Neural progenitor cell (in vitro differentiated cells): ENCODE results near the gene TMEM19. TPM values are rescaled to one million over a fixed set of nuclear protein-coding genes. Genes with fewer than 3 reads are reported as not detected.

ENCODE experiments used
- DNase-seq: peaks from one replicate; pipeline ENCODE4 v3.0.0-alpha.2; 2016; ENCODE audit warnings: low spot score
- H2AFZ ChIP-seq: fragments of 200-600 bp; sonication (generic); replicated peaks from 2 replicates; pipeline ENCODE4 v1.6.1; 2016; ENCODE audit warnings: antibody characterized with exemption
- H3F3A ChIP-seq: fragments of 200-600 bp; sonication (generic); 2 replicates; pipeline ENCODE4 v1.6.1; 2016; ENCODE audit warnings: antibody characterized with exemption, low read depth
- H3K27ac ChIP-seq: fragments of 200-600 bp; sonication (generic); 2 replicates; pipeline ENCODE4 v1.5.1; 2016; ENCODE audit warnings: mild to moderate bottlenecking
- H3K27me3 ChIP-seq: fragments of 200-600 bp; sonication (generic); 2 replicates; pipeline ENCODE4 v1.6.1; 2016; ENCODE audit warnings: mild to moderate bottlenecking, moderate library complexity
- H3K36me3 ChIP-seq: fragments of 200-600 bp; sonication (generic); 2 replicates; pipeline ENCODE4 v1.5.1; 2016
- H3K4me1 ChIP-seq: fragments of 200-600 bp; sonication (generic); 2 replicates; pipeline ENCODE4 v1.6.1; 2016; ENCODE audit warnings: mixed run types
- H3K4me2 ChIP-seq: fragments of 200-600 bp; sonication (generic); 2 replicates; pipeline ENCODE4 v1.6.1; 2016
- H3K4me3 ChIP-seq: fragments of 200-600 bp; sonication (generic); 2 replicates; pipeline ENCODE4 v1.5.1; 2016
- H3K79me2 ChIP-seq: fragments of 200-600 bp; sonication (generic); 2 replicates; pipeline ENCODE4 v1.6.1; 2016; ENCODE audit warnings: low read depth
- H3K9ac ChIP-seq: fragments of 200-600 bp; sonication (generic); 2 replicates; pipeline ENCODE4 v1.6.1; 2016
- H3K9me3 ChIP-seq: fragments of 200-600 bp; sonication (generic); 2 replicates; pipeline ENCODE4 v1.5.1; 2016; ENCODE audit warnings: low read depth
- H4K20me1 ChIP-seq: fragments of 200-600 bp; sonication (generic); 2 replicates; pipeline ENCODE4 v1.6.1; 2016; ENCODE audit warnings: low read depth
- H3K27ac Mint-ChIP-seq: 3 replicates; pipeline ENCODE4 v1.8.0; 2021; ENCODE audit warnings: mixed read lengths
- H3K27me3 Mint-ChIP-seq: 2 replicates; pipeline ENCODE4 v1.8.0; 2022; ENCODE audit warnings: low read depth, mild to moderate bottlenecking, inconsistent platforms, moderate library complexity, mixed read lengths; ENCODE audit not compliant: insufficient read depth
- H3K36me3 Mint-ChIP-seq: 3 replicates; pipeline ENCODE4 v1.8.0; 2021; ENCODE audit warnings: mixed read lengths
- H3K4me1 Mint-ChIP-seq: 3 replicates; pipeline ENCODE4 v1.8.0; 2021; ENCODE audit warnings: mixed read lengths
- H3K4me3 Mint-ChIP-seq: 3 replicates; pipeline ENCODE4 v1.8.0; 2021; ENCODE audit warnings: mild to moderate bottlenecking, moderate library complexity, mixed read lengths
- H3K9me3 Mint-ChIP-seq: 3 replicates; pipeline ENCODE4 v1.8.0; 2020; ENCODE audit warnings: mixed read lengths
- EZH2 ChIP-seq: fragments of 200-600 bp; sonication (generic); IDR thresholded peaks from 2 replicates; pipeline ENCODE4 v1.6.1; 2017; ENCODE audit warnings: antibody characterized with exemption, mild to moderate bottlenecking, moderate library complexity
- EZH2phosphoT487 ChIP-seq: fragments of 200-600 bp; sonication (generic); IDR thresholded peaks from 2 replicates; pipeline ENCODE4 v1.6.1; 2017; ENCODE audit warnings: antibody characterized with exemption
- total RNA-seq: library from RNA; depleted of rRNA; stranded (reverse); fragments of >200 nt; gene quantifications from 2 replicates; pipeline ENCODE4 v1.2.3, GENCODE V29; 2015; ENCODE audit warnings: low replicate concordance
- TF ChIP-seq, protein P1 (sequence below): fragments of 200-600 bp; sonication (generic); IDR thresholded peaks from 2 replicates; pipeline ENCODE4 v1.5.1; 2017; ENCODE audit warnings: antibody characterized with exemption, mild to moderate bottlenecking

TMEM19 gene
- total RNA-seq, 1 donor from 2014 or later: 9.3 TPM

- Mint-ChIP-seq H3K4me3 (no peak overlapping the region), H3K9me3 (no peaks in the 10 kb centered on the region), H3K4me1 (no peaks in the 10 kb centered on the region), H3K36me3 (no peaks in the 10 kb centered on the region), H3K27ac (no peak overlapping the region), H3K27me3 (peaks cover under 1% of the 10 kb centered on the region)
- no peak for DNase-seq
- Histone ChIP-seq H3K27me3 (no peaks in the 10 kb centered on the region), H3K27ac (no peak overlapping the region), H3K9me3 (no peaks in the 10 kb centered on the region), H3K9ac (no peak overlapping the region), H3K79me2 (no peaks in the 10 kb centered on the region), H2AFZ (no peak overlapping the region), H3F3A (no peaks in the 10 kb centered on the region), H3K4me3 (no peak overlapping the region), H3K4me2 (no peak overlapping the region), H4K20me1 (no peaks in the 10 kb centered on the region), H3K36me3 (no peaks in the 10 kb centered on the region), H3K4me1 (no peaks in the 10 kb centered on the region)
- TF ChIP-seq EZH2phosphoT487 (no peak), EZH2 (no peak)
- TF ChIP-seq, protein P1, sequence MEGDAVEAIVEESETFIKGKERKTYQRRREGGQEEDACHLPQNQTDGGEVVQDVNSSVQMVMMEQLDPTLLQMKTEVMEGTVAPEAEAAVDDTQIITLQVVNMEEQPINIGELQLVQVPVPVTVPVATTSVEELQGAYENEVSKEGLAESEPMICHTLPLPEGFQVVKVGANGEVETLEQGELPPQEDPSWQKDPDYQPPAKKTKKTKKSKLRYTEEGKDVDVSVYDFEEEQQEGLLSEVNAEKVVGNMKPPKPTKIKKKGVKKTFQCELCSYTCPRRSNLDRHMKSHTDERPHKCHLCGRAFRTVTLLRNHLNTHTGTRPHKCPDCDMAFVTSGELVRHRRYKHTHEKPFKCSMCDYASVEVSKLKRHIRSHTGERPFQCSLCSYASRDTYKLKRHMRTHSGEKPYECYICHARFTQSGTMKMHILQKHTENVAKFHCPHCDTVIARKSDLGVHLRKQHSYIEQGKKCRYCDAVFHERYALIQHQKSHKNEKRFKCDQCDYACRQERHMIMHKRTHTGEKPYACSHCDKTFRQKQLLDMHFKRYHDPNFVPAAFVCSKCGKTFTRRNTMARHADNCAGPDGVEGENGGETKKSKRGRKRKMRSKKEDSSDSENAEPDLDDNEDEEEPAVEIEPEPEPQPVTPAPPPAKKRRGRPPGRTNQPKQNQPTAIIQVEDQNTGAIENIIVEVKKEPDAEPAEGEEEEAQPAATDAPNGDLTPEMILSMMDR: no peak
Observed at GRCh38 chr12:71744522-71745300, 58.8 kb downstream of the TMEM19 start.

GRCh38 chr12:71746974-71747611, 61.2 kb downstream of the TMEM19 start:
- no peaks in the 10 kb centered on the region for H3K79me2 ChIP-seq
- no peak overlapping the region for H3K27ac ChIP-seq
- H3K9ac ChIP-seq: no peak overlapping the region
- peaks cover 2% of the 10 kb centered on the region for H3K27me3 Mint-ChIP-seq
- no peak overlapping the region for H3K27ac Mint-ChIP-seq
- H3K9me3 Mint-ChIP-seq: no peaks in the 10 kb centered on the region
- H3K4me2 ChIP-seq: no peak overlapping the region
- no peaks in the 10 kb centered on the region for H3K36me3 Mint-ChIP-seq
- H3F3A ChIP-seq: no peaks in the 10 kb centered on the region
- H3K4me1 ChIP-seq: no peaks in the 10 kb centered on the region
- H3K27me3 ChIP-seq: no peaks in the 10 kb centered on the region
- DNase-seq: peak; percentile 59
- H2AFZ ChIP-seq: no peak overlapping the region
- H4K20me1 ChIP-seq: no peaks in the 10 kb centered on the region
- no peak overlapping the region for H3K4me3 Mint-ChIP-seq
- H3K36me3 ChIP-seq: no peaks in the 10 kb centered on the region
- TF ChIP-seq, protein P1: peak; percentile 80
- TF ChIP-seq EZH2 (no peak), EZH2phosphoT487 (no peak)
- H3K4me1 Mint-ChIP-seq: no peaks in the 10 kb centered on the region
- no peaks in the 10 kb centered on the region for H3K9me3 ChIP-seq
- H3K4me3 ChIP-seq: no peak overlapping the region

DNA sequence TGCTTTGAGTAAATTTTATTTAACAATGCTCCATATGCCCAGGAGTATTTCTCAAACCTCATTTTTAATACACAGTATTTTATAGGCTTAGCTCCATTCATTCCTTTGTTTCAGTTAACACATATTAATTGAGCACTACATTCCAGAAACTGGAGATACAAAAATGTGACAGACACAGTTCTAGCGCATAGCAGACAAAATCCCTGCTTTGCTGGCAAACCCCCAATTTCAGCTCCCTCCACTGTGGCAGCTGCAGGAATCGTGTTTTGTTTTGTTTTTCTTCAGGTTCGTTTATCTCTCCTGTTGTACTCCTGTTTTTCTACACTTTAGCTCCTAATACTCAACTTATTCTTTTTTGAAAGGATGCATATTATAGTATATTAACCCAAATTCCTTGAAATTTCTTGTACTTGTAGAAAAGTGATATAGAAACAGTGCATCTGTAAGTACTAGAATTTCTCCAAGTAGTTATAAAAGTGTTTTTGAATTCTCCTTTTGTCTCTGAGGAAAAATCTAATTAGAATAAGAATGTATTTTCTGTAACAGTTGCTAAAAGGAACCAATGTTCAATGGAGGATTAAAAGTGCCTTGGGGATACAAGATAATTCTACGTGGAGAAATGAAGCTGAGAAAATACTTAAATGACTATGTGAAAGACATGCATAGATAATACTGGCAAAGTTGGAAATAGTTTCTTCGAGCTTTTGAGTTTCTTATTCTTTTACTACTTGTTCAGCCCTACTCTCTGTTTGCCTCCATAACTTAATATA, 62.4 kb downstream of the TMEM19 start:
- TF ChIP-seq EZH2 (no peak), EZH2phosphoT487 (no peak)
- TF ChIP-seq, protein P1: no peak
- H3K27ac ChIP-seq: no peak overlapping the region
- H3K4me1 Mint-ChIP-seq: no peaks in the 10 kb centered on the region
- H3K27me3 Mint-ChIP-seq: peaks cover 2% of the 10 kb centered on the region
- no peaks in the 10 kb centered on the region for H3K79me2 ChIP-seq
- H4K20me1 ChIP-seq: no peaks in the 10 kb centered on the region
- no peaks in the 10 kb centered on the region for H3K4me1 ChIP-seq
- H3F3A ChIP-seq: no peaks in the 10 kb centered on the region
- H3K27ac Mint-ChIP-seq: no peak overlapping the region
- H3K36me3 Mint-ChIP-seq: no peaks in the 10 kb centered on the region
- H3K4me3 ChIP-seq: no peak overlapping the region
- H3K4me3 Mint-ChIP-seq: no peak overlapping the region
- H3K36me3 ChIP-seq: no peaks in the 10 kb centered on the region
- H2AFZ ChIP-seq: no peak overlapping the region
- H3K9me3 ChIP-seq: no peaks in the 10 kb centered on the region
- H3K27me3 ChIP-seq: no peaks in the 10 kb centered on the region
- H3K4me2 ChIP-seq: no peak overlapping the region
- H3K9ac ChIP-seq: no peak overlapping the region
- no peak for DNase-seq
- no peaks in the 10 kb centered on the region for H3K9me3 Mint-ChIP-seq
